ENCODE data around the gene FAF2. TPM values are rescaled to one million over a fixed set of nuclear protein-coding genes. Genes with fewer than 3 reads are reported as not detected.
A peak's percentile ranks its signal among the peaks of the same experiment; 100 is the strongest.
"Not testable (repeated sequence)": the region's sequence is repeated elsewhere in the genome, so short reads cannot be mapped to it uniquely, and the experiment has no call there.

The FAF2 gene, protein sequence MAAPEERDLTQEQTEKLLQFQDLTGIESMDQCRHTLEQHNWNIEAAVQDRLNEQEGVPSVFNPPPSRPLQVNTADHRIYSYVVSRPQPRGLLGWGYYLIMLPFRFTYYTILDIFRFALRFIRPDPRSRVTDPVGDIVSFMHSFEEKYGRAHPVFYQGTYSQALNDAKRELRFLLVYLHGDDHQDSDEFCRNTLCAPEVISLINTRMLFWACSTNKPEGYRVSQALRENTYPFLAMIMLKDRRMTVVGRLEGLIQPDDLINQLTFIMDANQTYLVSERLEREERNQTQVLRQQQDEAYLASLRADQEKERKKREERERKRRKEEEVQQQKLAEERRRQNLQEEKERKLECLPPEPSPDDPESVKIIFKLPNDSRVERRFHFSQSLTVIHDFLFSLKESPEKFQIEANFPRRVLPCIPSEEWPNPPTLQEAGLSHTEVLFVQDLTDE
- 10 to 100 TPM; 30.0 to 32.8 TPM for total RNA-seq

DNA sequence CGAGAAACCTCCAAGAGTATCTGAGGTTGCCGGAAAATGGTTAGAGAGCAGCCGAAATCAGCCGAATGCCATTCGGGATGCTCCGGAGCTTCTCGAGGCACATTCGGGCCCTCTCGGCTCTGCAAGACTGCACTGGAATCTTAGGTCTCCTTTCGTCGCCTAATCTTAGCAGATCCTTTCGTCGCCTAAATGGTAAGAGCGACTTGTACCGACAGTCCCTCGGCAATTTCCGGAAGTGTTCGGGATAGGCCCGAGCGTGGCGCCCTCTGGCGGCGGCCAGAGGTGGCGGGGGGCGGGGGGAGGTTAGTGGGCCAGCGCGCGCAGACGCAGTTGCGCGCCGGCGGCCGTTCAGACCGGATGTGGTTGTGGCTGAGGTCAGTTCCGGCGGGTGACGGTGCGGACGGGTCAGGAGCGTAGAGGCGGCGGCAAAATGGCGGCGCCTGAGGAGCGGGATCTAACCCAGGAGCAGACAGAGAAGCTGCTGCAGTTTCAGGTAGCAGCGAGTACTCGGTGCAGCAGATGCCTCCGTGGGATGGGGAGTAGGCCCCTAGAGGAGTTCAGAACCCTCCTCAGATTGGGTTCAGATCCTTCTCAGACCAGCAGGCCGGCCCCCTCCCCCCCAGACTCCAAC, at the start of gene FAF2:
TSS of gene FAF2 (plus strand) at position 408 of the 631 bp plus-strand sequence. CDS start at position 431, 23 bp downstream.
- peak within 1 kb of the TSS; percentile 97 for H3K27ac Mint-ChIP-seq
- H3K9me3 Mint-ChIP-seq: no peaks in the 10 kb centered on the region
- DNase-seq: peak; percentile 98
- peaks cover 9% of the 10 kb centered on the region for H3K36me3 Mint-ChIP-seq (ENCODE audit: low read depth)
- H3K4me1 Mint-ChIP-seq (ENCODE audit: low read depth): peaks cover 37% of the 10 kb centered on the region
- H3K4me3 Mint-ChIP-seq: peak within 1 kb of the TSS; percentile 99
- H3K27me3 Mint-ChIP-seq (ENCODE audit: low read depth): no peaks in the 10 kb centered on the region
- intact Hi-C loops (cut with micrococcal nuclease): loop anchor here (1.0 to 2.0 kb wide), 7 partner anchors 32 to 213 kb away; partner anchors contain the start of genes CLTB, HIGD2A, KIAA1191 and NOP16
- CTCF ChIA-PET: interaction anchor here (0.5 to 3.8 kb wide), 12 partner anchors 9 to 148 kb away, joined by 3 to 17 read pairs (median 4); partner anchors contain the start of gene CLTB

DNA sequence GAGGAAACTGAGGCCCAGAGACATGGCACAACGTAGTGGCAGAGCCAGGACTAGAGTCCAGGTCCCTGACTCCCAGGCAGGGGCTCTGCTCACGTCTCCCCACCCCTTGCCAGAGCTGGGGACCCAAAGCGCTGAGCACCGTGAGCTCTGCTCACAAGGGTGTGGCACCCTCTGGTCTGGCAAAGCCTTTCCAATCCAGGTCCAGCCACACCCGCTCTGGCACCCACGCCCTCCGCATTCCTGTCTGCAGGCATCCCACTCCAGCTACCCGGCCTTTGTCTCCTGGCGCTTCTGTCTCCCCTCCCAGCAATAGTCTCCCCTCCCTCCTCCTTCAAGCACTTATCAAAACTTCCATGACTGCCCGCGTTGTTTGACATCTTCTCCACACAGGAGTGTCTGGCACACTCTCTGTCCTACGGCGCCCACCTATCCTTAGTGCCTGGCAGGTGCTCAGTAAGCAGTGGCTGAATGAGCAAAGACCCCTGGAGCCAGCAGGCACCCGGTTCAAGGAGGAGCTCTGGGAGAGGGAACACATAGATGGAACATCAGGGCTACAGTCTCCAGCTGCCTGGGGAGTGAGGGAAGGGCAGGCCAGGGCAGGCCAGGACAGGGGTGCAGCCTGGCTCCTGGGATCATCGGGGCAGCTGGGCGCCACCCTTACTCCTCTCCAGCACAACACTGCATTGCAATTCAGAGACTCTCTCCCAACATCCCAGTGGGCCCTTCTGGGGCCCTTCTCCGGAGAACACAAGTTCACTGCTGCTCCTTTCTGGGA, 47.6 kb upstream of the FAF2 start:
- Mint-ChIP-seq H3K4me1 (ENCODE audit: low read depth) (no peaks in the 10 kb centered on the region), H3K27me3 (ENCODE audit: low read depth) (no peaks in the 10 kb centered on the region), H3K27ac (no peak overlapping the region), H3K36me3 (ENCODE audit: low read depth) (peaks cover 6% of the 10 kb centered on the region), H3K9me3 (no peaks in the 10 kb centered on the region), H3K4me3 (no peak overlapping the region)
- CTCF ChIA-PET: interaction anchor here (0.6 to 0.8 kb wide), 2 partner anchors 30 to 46 kb away, joined by 3 to 5 read pairs; no protein-coding TSS in a partner anchor
- no peak for DNase-seq
- intact Hi-C loops (cut with micrococcal nuclease): no loop called here

DNA sequence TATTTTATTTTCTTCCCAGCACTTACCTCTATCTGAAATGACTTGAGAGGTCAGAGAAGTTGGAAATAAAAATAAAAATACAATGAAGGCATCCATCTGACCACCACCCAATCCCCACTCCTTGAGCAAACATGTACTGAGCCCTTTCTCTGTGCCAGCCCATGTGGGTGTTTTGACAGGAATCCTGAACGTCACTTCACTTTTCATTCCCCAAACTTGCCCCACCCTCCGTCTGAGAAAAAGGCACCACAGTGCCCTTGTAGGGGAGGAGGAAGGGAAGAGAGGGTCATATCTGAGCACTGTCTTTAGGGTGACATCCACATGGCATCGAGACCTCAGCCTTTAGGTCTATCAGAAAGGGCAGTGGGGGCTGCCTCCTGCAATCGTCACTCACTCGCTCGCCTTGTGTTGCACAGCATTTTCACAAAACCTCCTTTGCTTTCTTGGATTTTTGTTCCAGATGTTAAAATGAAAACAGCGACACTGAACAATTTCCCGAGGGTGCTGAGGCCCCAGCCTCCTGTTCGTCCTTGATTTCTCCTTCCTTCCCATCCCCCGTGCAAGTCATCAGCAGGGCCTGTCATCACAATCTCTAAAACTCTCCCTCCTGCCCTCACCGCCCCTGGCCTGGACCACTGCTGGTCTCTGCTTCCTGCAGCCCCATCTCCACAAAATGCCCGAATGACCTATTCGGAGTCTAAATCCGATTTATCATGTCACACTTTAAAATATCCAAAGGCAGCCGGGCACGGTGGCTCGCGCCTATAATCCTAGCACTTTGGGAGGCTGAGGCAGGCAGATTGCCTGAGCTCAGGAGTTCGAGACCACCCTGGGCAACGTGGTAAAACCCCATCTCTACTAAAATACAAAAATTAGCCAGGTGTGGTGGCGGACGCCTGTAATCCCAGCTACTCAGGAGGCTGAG, 46.6 kb upstream of the FAF2 start:
- H3K4me1 Mint-ChIP-seq (ENCODE audit: low read depth): no peaks in the 10 kb centered on the region
- H3K36me3 Mint-ChIP-seq (ENCODE audit: low read depth): peaks cover 8% of the 10 kb centered on the region
- CTCF ChIA-PET: no interaction called here
- DNase-seq: no peak
- intact Hi-C loops (cut with micrococcal nuclease): no loop called here
- no peaks in the 10 kb centered on the region for H3K9me3 Mint-ChIP-seq
- no peak overlapping the region for H3K4me3 Mint-ChIP-seq
- no peaks in the 10 kb centered on the region for H3K27me3 Mint-ChIP-seq (ENCODE audit: low read depth)
- no peak overlapping the region for H3K27ac Mint-ChIP-seq

DNA sequence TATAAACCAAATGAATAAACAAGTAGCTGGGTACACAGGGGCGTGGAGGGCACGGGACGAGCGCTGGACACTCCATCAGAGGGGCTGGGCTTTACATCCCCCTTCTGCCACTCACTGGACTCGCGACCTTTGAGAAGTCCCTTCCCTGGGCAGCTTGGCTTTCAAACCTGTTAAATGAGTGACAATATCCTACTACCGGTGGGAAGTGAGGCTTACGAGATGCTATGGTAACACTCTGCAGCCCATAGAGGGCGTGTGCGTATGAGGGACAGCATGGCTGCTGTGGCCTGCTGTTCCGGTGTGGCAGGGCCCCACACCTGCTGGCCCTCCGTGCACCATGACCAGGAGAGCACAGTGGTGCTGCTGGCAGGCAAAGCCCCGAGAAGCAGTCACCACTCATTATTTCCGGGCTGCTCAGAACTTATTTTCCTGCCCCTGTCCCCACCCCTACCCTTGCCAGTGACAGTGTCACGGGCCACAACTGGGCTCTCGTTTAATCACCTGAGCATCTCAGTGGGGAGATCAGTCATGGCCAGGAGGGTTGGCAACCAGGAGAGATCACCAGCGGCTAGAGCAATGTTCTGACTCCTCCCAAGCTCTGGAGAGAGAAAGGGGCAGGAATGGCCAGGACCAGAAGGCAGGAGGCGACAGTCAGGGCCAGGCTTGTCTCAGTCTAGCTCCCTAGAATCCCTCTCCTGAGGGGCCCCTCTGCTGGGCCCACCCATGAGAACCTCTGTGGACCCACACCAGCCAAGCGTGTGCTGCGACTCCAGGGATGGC, 42.3 kb upstream of the FAF2 start:
- Mint-ChIP-seq H3K4me1 (ENCODE audit: low read depth) (peaks cover under 1% of the 10 kb centered on the region), H3K27me3 (ENCODE audit: low read depth) (no peaks in the 10 kb centered on the region), H3K27ac (no peak overlapping the region), H3K9me3 (no peaks in the 10 kb centered on the region), H3K4me3 (no peak overlapping the region), H3K36me3 (ENCODE audit: low read depth) (peaks cover 9% of the 10 kb centered on the region)
- intact Hi-C loops (cut with micrococcal nuclease): no loop called here
- no peak for DNase-seq
- CTCF ChIA-PET: interaction anchor here (0.7 to 1.5 kb wide), 3 partner anchors 11 to 102 kb away, joined by 3 to 4 read pairs (median 4); no protein-coding TSS in a partner anchor

DNA sequence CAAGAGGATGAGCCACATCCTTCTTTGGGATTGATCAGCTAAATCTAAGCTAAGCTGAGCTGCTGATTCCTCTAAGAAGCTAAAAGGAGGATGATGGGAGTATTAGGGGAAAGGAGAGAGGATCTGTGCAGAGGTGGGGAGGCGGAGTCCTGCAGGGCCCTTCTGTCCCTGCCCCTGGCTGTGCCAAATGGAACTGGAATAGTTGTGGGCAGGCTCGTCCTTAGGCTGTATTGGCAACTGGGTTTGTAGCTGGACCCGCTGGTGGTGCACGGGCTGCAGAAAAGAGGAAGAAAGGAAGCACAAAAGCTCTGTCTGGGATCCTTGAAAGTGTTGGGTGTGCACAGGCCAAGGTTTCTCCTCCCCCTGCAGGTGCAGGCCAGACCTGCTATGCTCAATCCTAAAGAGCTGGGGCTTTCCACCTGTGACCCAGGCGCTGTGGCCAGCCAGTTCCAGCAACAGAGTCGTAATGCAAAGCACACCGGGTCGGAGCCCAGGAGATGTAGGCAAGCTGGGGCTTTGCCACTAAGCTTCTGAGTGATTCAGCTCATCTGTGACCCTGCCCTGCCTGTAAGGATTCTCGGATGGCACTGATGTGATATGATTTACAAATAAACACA, 41.6 kb upstream of the FAF2 start:
- H3K9me3 Mint-ChIP-seq: no peaks in the 10 kb centered on the region
- no peak overlapping the region for H3K4me3 Mint-ChIP-seq
- CTCF ChIA-PET: interaction anchor here (1.1 to 1.5 kb wide), 2 partner anchors 11 to 15 kb away, joined by 3 to 4 read pairs; no protein-coding TSS in a partner anchor
- H3K27ac Mint-ChIP-seq: no peak overlapping the region
- peaks cover 7% of the 10 kb centered on the region for H3K4me1 Mint-ChIP-seq (ENCODE audit: low read depth)
- DNase-seq: no peak
- H3K36me3 Mint-ChIP-seq (ENCODE audit: low read depth): peaks cover 9% of the 10 kb centered on the region
- no peaks in the 10 kb centered on the region for H3K27me3 Mint-ChIP-seq (ENCODE audit: low read depth)
- intact Hi-C loops (cut with micrococcal nuclease): no loop called here

DNA sequence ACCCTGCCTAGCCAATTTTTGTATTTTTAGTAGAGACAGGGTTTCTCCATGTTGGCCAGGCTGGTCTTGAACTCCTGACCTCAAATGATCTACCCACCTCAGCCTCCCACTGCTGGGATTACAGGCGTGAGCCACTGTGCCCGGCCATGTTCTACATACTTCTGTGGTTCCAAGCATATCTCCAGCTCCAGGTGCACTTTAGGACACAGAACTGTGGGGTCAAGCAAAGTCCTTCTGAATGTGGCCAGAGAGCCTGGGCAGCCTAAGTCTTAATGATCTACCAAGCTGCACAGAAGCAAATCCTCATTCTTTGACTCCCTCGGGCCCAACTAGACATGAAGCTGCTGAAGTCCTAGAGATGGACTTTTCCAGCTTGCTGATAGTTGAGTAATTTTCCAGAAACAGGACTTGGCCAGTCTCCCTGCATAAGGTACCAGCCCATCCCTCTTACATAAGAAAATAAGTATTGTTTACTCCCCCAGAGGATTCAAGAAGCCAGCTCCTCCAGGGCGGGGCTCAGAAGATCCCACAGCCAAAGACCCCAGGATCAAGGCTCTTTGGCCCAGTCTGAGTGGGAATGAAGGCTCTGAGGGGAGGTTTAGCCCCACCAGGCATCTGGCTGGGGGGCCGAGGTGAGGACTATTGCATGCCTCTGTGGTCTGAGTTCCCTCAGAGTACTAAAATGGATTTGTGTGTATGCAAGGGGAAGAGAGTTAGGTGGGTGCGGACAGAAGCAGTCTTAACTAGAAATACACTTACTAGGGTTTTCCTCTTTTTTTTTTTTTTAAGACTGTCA, 40.5 kb upstream of the FAF2 start:
- peaks cover 11% of the 10 kb centered on the region for H3K4me1 Mint-ChIP-seq (ENCODE audit: low read depth)
- H3K9me3 Mint-ChIP-seq: no peaks in the 10 kb centered on the region
- H3K27me3 Mint-ChIP-seq (ENCODE audit: low read depth): no peaks in the 10 kb centered on the region
- intact Hi-C loops (cut with micrococcal nuclease): no loop called here
- CTCF ChIA-PET: interaction anchor here (1.1 to 1.5 kb wide), 2 partner anchors 9 to 16 kb away, joined by 3 to 4 read pairs; no protein-coding TSS in a partner anchor
- H3K27ac Mint-ChIP-seq: no peak overlapping the region
- DNase-seq: no peak
- no peak overlapping the region for H3K4me3 Mint-ChIP-seq
- peaks cover 9% of the 10 kb centered on the region for H3K36me3 Mint-ChIP-seq (ENCODE audit: low read depth)

DNA sequence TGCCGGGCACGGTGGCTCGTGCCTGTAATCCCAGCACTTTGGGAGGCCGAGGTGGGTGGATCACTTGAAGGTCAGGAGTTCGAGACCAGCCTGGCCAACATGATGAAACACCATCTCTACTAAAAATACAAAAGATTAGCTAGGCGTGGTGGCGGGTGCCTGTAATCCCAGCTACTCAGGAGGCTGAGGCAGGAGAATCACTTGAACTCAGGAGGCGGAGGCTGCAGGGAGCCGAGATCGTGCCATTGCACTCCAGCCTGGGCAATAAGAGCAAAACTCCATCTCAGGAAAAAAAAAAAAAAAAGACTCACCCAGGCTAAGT, 40.0 kb upstream of the FAF2 start:
- H3K27ac Mint-ChIP-seq; DNase-seq; H3K4me3 Mint-ChIP-seq; intact Hi-C loops (cut with micrococcal nuclease); H3K36me3 Mint-ChIP-seq (ENCODE audit: low read depth); CTCF ChIA-PET; H3K9me3 Mint-ChIP-seq; H3K27me3 Mint-ChIP-seq (ENCODE audit: low read depth): not testable (repeated sequence)
- peaks cover 14% of the 10 kb centered on the region for H3K4me1 Mint-ChIP-seq (ENCODE audit: low read depth)

DNA sequence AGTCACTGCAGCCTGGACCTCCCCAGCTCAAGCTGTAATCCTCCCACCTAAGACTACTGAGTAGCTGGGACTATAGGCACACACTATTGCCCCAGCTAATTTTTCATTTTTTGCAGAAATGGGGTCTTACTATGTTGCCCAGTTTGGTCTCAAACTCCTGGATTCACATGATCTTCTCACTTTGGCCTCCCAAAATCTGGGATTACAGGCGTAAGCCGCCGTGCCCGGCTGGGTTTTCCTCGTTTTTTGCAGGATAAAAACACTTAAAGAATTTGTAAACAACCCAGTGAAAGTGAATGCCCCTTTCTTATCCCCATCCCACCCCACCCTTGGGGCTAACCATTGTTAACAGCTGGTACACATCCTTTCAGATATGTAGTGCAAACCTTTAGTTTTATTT, 39.6 kb upstream of the FAF2 start:
- DNase-seq: no peak
- H3K4me3 Mint-ChIP-seq: no peak overlapping the region
- intact Hi-C loops (cut with micrococcal nuclease): no loop called here
- H3K36me3 Mint-ChIP-seq (ENCODE audit: low read depth): peaks cover 9% of the 10 kb centered on the region
- peaks cover 15% of the 10 kb centered on the region for H3K4me1 Mint-ChIP-seq (ENCODE audit: low read depth)
- H3K9me3 Mint-ChIP-seq: no peaks in the 10 kb centered on the region
- CTCF ChIA-PET: no interaction called here
- H3K27me3 Mint-ChIP-seq (ENCODE audit: low read depth): no peaks in the 10 kb centered on the region
- H3K27ac Mint-ChIP-seq: no peak overlapping the region

DNA sequence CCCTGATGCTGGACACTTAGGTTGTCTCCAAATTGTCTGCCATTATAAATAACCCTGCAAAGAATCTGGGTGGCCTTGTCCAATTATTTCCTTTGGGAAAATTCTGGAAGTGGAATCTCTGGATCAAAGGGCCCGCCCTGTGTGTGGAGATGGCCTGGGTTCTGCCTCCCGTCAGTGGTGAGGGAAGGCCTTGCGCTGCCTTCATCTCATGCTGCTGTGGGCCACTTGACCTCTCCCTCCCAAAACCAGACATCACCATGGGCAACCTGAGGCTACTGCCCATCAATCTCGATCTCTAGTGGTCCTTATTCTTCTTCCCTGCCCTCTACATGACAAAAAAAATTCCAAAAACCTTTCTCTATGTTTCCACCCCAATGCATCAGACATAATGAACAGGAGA, 38.4 kb upstream of the FAF2 start:
- H3K27ac Mint-ChIP-seq: no peak overlapping the region
- CTCF ChIA-PET: no interaction called here
- H3K4me3 Mint-ChIP-seq: no peak overlapping the region
- DNase-seq: no peak
- no peaks in the 10 kb centered on the region for H3K9me3 Mint-ChIP-seq
- H3K27me3 Mint-ChIP-seq (ENCODE audit: low read depth): no peaks in the 10 kb centered on the region
- H3K4me1 Mint-ChIP-seq (ENCODE audit: low read depth): peaks cover 26% of the 10 kb centered on the region
- intact Hi-C loops (cut with micrococcal nuclease): no loop called here
- peaks cover 9% of the 10 kb centered on the region for H3K36me3 Mint-ChIP-seq (ENCODE audit: low read depth)

DNA sequence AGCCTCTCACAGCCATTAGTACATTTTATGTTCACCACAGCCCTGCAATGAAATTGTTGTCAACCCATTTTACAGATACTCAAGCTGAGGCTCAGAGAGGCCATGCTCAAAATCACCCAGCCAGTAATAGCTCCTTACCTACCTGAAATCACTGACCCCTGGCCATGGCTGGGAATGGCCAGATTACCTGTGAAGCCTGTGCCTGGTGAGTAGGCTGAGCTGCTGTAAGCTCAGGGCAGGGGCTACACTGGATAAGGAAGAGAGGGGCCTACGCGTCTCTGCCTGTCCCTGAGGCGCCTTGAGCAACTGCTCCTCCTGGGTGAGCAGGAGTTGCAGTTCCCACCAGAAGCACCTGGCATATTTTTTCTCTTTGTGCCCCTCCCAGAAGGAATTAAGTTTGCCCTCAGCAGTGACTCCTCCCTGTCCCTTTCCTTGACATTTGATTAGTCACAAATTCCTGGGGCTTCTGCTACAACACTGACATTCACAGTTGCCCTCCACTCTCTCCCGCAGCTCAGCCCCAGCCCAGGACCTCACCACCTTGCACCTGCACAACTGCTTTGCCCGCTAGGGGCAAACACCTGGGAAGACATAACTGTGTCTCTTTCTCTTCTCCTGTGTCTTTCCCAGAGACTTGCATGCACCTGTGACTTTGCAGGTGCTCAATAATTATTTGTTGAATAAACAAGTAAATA, 37.6 kb upstream of the FAF2 start:
- intact Hi-C loops (cut with micrococcal nuclease): no loop called here
- CTCF ChIA-PET: no interaction called here

More for the DNA sequence above, 37.6 kb upstream of the FAF2 start:
- no peak for DNase-seq
- Mint-ChIP-seq H3K4me1 (ENCODE audit: low read depth) (peaks cover 35% of the 10 kb centered on the region), H3K4me3 (no peak overlapping the region), H3K9me3 (no peaks in the 10 kb centered on the region), H3K36me3 (ENCODE audit: low read depth) (peaks cover 9% of the 10 kb centered on the region), H3K27me3 (ENCODE audit: low read depth) (no peaks in the 10 kb centered on the region), H3K27ac (no peak overlapping the region)
